ENCODE results near the gene GCGR.

The GCGR gene

GRCh38 chr17:81842725-81843504 is 39.0 kb downstream of the GCGR start:
- no peak for TF ChIP-seq CTCF (conservative IDR thresholded peaks at IDR 0.05)
- no peak overlapping the region for H3K27ac ChIP-seq

- no peak overlapping the region for H3K27ac ChIP-seq
- TF ChIP-seq CTCF (conservative IDR thresholded peaks at IDR 0.05) = no peak
Observed at GRCh38 chr17:81843713-81844326, 39.9 kb downstream of the GCGR start.

DNA sequence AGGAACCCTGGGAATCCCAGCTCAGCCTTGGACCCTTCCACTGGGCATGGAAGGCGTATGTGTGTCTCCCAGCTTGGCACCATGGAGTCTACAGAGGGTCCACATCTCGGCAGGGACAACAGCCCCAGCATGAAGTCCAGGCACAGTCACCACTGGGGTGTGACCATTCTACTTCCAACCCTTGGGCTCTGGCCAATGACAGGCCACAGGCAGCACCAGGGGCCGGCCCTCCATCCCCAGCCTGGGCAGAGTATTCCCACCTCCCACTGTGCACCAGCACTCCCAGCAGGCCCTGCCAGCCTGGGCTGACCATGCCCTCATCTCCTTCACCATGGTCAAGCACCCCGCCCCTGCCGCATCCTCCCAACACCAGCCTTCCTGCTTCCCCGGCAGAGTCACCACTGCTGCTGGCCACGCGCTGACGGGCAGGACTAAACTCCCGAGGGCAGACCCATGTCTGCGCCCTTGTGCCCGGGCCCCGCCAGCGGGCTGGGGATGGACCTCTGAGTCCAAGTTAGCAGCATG is 40.4 kb downstream of the GCGR start:
- no peak for TF ChIP-seq CTCF (conservative IDR thresholded peaks at IDR 0.05)
- no peak overlapping the region for H3K27ac ChIP-seq

DNA sequence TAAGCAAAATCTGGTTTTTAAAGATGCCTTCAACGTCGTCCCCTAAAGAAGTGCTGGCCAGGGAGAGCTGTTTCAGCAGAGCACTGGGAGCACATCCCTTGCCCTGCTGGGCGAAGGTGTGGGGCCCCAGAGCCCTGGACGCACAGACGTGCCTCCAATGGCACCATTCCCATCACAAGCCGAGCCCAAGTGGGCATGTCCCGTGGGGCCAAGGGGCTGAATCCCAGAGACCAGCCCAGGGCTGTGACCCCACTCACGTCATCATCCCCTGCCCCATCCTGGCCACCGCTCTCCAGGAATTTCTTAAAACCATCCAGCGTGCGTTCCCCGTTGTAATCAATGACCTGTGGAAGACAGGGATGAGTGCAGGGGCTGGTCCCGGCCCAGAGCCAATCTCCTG is 40.9 kb downstream of the GCGR start:
- no peak overlapping the region for H3K27ac ChIP-seq
- TF ChIP-seq CTCF (conservative IDR thresholded peaks at IDR 0.05) = no peak

DNA sequence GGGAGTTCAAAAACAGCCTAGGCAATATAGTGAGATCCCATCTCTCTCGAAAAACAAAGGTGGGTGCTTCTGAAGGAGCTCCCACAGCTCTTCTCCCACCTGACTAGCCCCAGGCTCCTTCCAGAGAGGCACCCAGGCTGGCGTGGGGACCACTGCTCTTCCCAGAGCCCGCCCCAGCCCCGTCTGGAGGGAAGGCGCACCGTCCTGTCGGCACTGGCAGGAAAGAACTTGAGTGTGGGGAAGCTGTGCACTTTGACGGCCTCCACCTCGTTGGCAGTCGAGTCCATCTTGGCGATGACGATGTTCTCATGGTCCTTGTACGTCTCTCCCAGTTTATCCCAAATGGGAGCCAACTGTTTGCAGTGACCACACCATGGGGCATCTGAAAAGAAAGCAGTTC is 41.4 kb downstream of the GCGR start:
- peak overlapping the region; percentile 71 for H3K27ac ChIP-seq
- TF ChIP-seq CTCF (conservative IDR thresholded peaks at IDR 0.05) = no peak

- TF ChIP-seq CTCF (conservative IDR thresholded peaks at IDR 0.05) = no peak
Observed at GRCh38 chr17:81845881-81846742, 42.2 kb downstream of the GCGR start.

More at GRCh38 chr17:81845881-81846742, 42.2 kb downstream of the GCGR start:
- H3K27ac ChIP-seq = peak overlapping the region; percentile 71
